PFSK-1 (cell line): ENCODE measurements around the gene PTPN20.

Experiments used
- POLR2AphosphoS5 ChIP-seq: IDR thresholded peaks from 2 replicates; pipeline ENCODE4 v1.6.1; 2012; ENCODE audit warnings: low read depth, mild to moderate bottlenecking, control low read depth, low read length, moderate library complexity
- REST ChIP-seq, 2 experiments: IDR thresholded peaks; 2 replicates each; pipeline versions ENCODE4 v1.6.1 to v1.8.0; 2011 to 2012; ENCODE audit warnings: low read depth in 2 of 2, low read length in 2 of 2, control low read depth in 1 of 2, inconsistent platforms in 1 of 2, mild to moderate bottlenecking in 1 of 2, moderate library complexity in 1 of 2; ENCODE audit not compliant: insufficient read depth in 1 of 2
- SIN3A ChIP-seq: IDR thresholded peaks from 2 replicates; pipeline ENCODE4 v1.6.1; 2012; ENCODE audit warnings: mild to moderate bottlenecking, low read length, moderate library complexity, borderline replicate concordance; ENCODE audit not compliant: insufficient read depth

- TF ChIP-seq REST (IDR thresholded peaks at IDR 0.05; ENCODE audit: insufficient read depth in 1 of 2, low read depth in 2 of 2, low read length in 2 of 2) (no peak), POLR2AphosphoS5 (no peak), SIN3A (no peak)
These were observed 102.4 kb downstream of the PTPN20 start for GRCh38 chr10:47013507-47014154.
